WTC11 (cell line): Measurements from ENCODE around the gene MEGF9. TPM values are rescaled to one million over a fixed set of nuclear protein-coding genes. Genes with fewer than 3 reads are reported as not detected.

Source experiments
- ATAC-seq: fragments of 200-7000 bp; cut with Tn5 transposase; 2 replicates; pipeline ENCODE4 v1.10.0; 2021; ENCODE audit warnings: mild to moderate bottlenecking, moderate library complexity
- CTCF ChIA-PET: fragments of 300-600 bp; sonication (Branson Sonifier 250); formaldehyde crosslinking; loops from one replicate; lab custom pipeline; 2021; ENCODE audit warnings: antibody characterized with exemption; lab: Charles Lee
- POLR2A ChIA-PET: fragments of 350-600 bp; sonication (Branson Sonifier 250); formaldehyde crosslinking; loops from one replicate; lab custom pipeline; 2021; ENCODE audit warnings: antibody characterized with exemption; lab: Charles Lee
- DNase-seq: peaks from one replicate; pipeline ENCODE4 v3.0.0; 2021; ENCODE audit warnings: low spot score
- H3K27ac Mint-ChIP-seq: 2 replicates; pipeline ENCODE4 v1.8.0; 2021; ENCODE audit warnings: mixed read lengths
- H3K27me3 Mint-ChIP-seq: 2 replicates; pipeline ENCODE4 v1.8.0; 2021; ENCODE audit warnings: low read depth, mild to moderate bottlenecking, moderate library complexity, mixed read lengths
- H3K36me3 Mint-ChIP-seq: 2 replicates; pipeline ENCODE4 v1.8.0; 2021; ENCODE audit warnings: mixed read lengths
- H3K4me1 Mint-ChIP-seq: 2 replicates; pipeline ENCODE4 v1.8.0; 2022; ENCODE audit warnings: mixed read lengths
- H3K4me3 Mint-ChIP-seq: 2 replicates; pipeline ENCODE4 v1.8.0; 2021; ENCODE audit warnings: mild to moderate bottlenecking, moderate library complexity, mixed read lengths
- H3K9me3 Mint-ChIP-seq: 2 replicates; pipeline ENCODE4 v1.8.0; 2021; ENCODE audit warnings: mixed read lengths
- JAZF1 ChIP-seq: fragments of 250-450 bp; sonication (Bioruptor Pico); IDR thresholded peaks from 2 replicates; pipeline ENCODE4 v1.9.0; 2021; ENCODE audit warnings: moderate library complexity, mild to moderate bottlenecking, inconsistent platforms
- KAT7 ChIP-seq: sonication (generic); formaldehyde crosslinking; IDR thresholded peaks from 2 replicates; pipeline ENCODE4 v1.8.1; 2023; ENCODE audit warnings: missing genetic modification reagents, mild to moderate bottlenecking, borderline replicate concordance
- NFATC4 ChIP-seq: fragments of 250-450 bp; sonication (Bioruptor Pico); IDR thresholded peaks from 2 replicates; pipeline ENCODE4 v1.9.0; 2021; ENCODE audit warnings: mild to moderate bottlenecking
- OVOL2 ChIP-seq: fragments of 250-450 bp; sonication (Bioruptor Pico); IDR thresholded peaks from 2 replicates; pipeline ENCODE4 v1.9.0; 2021; ENCODE audit warnings: mild to moderate bottlenecking, borderline replicate concordance
- PRRX2 ChIP-seq: fragments of 250-450 bp; sonication (Bioruptor Pico); IDR thresholded peaks from 2 replicates; pipeline ENCODE4 v1.8.0; 2021; ENCODE audit warnings: mild to moderate bottlenecking
- SMAD3 ChIP-seq: sonication (generic); formaldehyde crosslinking; IDR thresholded peaks from 2 replicates; pipeline ENCODE4 v1.8.0; 2022; ENCODE audit warnings: missing genetic modification reagents, mild to moderate bottlenecking, borderline replicate concordance
- SMAD4 ChIP-seq: sonication (generic); formaldehyde crosslinking; IDR thresholded peaks from 2 replicates; pipeline ENCODE4 v1.8.0; 2022; ENCODE audit warnings: mild to moderate bottlenecking, missing genetic modification reagents
- TEAD4 ChIP-seq: sonication (generic); formaldehyde crosslinking; IDR thresholded peaks from 2 replicates; pipeline ENCODE4 v1.8.0; 2022; ENCODE audit warnings: mild to moderate bottlenecking, missing genetic modification reagents
- ZNF671 ChIP-seq: fragments of 250-450 bp; sonication (Bioruptor Pico); IDR thresholded peaks from 2 replicates; pipeline ENCODE4 v1.8.0; 2021; ENCODE audit warnings: mild to moderate bottlenecking
- total RNA-seq: library from RNA; stranded (reverse); gene quantifications from 3 replicates; pipeline ENCODE4 v1.2.3, GENCODE V29; 2021
- TF ChIP-seq, protein P1 (sequence below): sonication (generic); formaldehyde crosslinking; IDR thresholded peaks from 2 replicates; pipeline ENCODE4 v1.8.1; 2023; ENCODE audit warnings: mild to moderate bottlenecking, missing genetic modification reagents, borderline replicate concordance
- TF ChIP-seq, protein P2 (sequence below): fragments of 250-450 bp; sonication (Bioruptor Pico); IDR thresholded peaks from 2 replicates; pipeline ENCODE4 v1.9.0; 2021; ENCODE audit warnings: mild to moderate bottlenecking, borderline replicate concordance
- TF ChIP-seq, protein P3 (sequence below): fragments of 250-450 bp; sonication (Bioruptor Pico); IDR thresholded peaks from 2 replicates; pipeline ENCODE4 v1.9.0; 2021; ENCODE audit warnings: mild to moderate bottlenecking
- TF ChIP-seq, protein P4 (sequence below): sonication (generic); formaldehyde crosslinking; IDR thresholded peaks from 2 replicates; pipeline ENCODE4 v1.8.0; 2022; ENCODE audit warnings: mild to moderate bottlenecking, missing genetic modification reagents
- TF ChIP-seq, protein P5 (sequence below): sonication (generic); formaldehyde crosslinking; IDR thresholded peaks from 2 replicates; pipeline ENCODE4 v1.8.1; 2022; ENCODE audit warnings: low read depth, mild to moderate bottlenecking, moderate library complexity, missing genetic modification reagents, borderline replicate concordance

MEGF9 gene
- total RNA-seq, 1 experiment from 2014 or later: 0.92 TPM

DNA sequence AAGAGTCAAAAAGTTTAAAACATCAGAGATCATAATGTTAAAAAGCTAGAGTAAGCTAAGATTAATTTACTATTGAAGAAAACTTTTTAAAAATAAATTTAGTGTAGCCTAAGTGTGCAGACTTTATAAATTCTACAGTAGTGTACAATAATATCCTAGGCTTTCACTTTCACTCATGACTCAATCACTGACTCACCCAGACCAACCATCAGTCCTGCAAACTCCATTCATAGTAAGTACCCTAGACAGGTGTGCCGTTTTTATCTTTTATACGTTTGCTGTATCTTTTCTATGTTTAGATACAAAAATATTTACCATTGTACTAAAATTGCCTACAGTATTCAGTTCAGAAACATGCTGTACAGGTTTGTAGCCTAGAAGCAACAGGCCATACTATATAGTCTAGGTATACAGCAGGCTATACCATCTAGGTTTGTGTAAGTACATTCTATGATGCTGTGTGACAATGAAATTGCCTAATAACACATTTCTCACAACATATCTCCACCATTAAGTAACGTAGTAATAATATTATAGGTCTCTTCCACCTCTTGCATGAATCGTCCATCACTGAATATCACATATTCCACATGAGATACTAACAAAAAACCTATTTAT lies 59.2 kb downstream of the MEGF9 start (continued):
- TF ChIP-seq, protein P1, sequence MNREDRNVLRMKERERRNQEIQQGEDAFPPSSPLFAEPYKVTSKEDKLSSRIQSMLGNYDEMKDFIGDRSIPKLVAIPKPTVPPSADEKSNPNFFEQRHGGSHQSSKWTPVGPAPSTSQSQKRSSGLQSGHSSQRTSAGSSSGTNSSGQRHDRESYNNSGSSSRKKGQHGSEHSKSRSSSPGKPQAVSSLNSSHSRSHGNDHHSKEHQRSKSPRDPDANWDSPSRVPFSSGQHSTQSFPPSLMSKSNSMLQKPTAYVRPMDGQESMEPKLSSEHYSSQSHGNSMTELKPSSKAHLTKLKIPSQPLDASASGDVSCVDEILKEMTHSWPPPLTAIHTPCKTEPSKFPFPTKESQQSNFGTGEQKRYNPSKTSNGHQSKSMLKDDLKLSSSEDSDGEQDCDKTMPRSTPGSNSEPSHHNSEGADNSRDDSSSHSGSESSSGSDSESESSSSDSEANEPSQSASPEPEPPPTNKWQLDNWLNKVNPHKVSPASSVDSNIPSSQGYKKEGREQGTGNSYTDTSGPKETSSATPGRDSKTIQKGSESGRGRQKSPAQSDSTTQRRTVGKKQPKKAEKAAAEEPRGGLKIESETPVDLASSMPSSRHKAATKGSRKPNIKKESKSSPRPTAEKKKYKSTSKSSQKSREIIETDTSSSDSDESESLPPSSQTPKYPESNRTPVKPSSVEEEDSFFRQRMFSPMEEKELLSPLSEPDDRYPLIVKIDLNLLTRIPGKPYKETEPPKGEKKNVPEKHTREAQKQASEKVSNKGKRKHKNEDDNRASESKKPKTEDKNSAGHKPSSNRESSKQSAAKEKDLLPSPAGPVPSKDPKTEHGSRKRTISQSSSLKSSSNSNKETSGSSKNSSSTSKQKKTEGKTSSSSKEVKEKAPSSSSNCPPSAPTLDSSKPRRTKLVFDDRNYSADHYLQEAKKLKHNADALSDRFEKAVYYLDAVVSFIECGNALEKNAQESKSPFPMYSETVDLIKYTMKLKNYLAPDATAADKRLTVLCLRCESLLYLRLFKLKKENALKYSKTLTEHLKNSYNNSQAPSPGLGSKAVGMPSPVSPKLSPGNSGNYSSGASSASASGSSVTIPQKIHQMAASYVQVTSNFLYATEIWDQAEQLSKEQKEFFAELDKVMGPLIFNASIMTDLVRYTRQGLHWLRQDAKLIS (CRISPR knock-in tag): no peak
- TF ChIP-seq ZNF671: no peak
- TF ChIP-seq TEAD4 (CRISPR knock-in tag): no peak
- no peak for TF ChIP-seq KAT7 (CRISPR knock-in tag)
- no peak for TF ChIP-seq SMAD4 (CRISPR knock-in tag)
- TF ChIP-seq, protein P2, sequence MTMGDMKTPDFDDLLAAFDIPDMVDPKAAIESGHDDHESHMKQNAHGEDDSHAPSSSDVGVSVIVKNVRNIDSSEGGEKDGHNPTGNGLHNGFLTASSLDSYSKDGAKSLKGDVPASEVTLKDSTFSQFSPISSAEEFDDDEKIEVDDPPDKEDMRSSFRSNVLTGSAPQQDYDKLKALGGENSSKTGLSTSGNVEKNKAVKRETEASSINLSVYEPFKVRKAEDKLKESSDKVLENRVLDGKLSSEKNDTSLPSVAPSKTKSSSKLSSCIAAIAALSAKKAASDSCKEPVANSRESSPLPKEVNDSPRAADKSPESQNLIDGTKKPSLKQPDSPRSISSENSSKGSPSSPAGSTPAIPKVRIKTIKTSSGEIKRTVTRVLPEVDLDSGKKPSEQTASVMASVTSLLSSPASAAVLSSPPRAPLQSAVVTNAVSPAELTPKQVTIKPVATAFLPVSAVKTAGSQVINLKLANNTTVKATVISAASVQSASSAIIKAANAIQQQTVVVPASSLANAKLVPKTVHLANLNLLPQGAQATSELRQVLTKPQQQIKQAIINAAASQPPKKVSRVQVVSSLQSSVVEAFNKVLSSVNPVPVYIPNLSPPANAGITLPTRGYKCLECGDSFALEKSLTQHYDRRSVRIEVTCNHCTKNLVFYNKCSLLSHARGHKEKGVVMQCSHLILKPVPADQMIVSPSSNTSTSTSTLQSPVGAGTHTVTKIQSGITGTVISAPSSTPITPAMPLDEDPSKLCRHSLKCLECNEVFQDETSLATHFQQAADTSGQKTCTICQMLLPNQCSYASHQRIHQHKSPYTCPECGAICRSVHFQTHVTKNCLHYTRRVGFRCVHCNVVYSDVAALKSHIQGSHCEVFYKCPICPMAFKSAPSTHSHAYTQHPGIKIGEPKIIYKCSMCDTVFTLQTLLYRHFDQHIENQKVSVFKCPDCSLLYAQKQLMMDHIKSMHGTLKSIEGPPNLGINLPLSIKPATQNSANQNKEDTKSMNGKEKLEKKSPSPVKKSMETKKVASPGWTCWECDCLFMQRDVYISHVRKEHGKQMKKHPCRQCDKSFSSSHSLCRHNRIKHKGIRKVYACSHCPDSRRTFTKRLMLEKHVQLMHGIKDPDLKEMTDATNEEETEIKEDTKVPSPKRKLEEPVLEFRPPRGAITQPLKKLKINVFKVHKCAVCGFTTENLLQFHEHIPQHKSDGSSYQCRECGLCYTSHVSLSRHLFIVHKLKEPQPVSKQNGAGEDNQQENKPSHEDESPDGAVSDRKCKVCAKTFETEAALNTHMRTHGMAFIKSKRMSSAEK: no peak

DNA sequence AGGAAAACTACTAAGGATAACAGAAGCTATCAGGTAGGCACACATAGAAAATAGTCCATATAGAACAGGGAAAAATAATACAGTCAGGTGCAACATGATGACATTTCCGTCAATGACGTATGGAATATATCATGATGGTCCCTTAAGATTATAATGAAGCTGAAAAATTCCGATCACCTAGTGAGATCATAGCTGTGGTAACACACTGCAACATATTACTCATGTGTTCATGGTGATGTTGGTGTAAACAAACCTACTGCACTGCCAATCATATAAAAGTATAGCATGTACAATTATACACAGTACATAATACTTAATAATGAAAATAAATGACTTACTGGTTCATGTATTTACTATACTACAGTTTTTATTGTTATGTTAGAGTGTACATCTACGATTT lies 60.0 kb downstream of the MEGF9 start:
- DNase-seq: no peak
- Mint-ChIP-seq H3K27ac (no peak overlapping the region), H3K4me3 (no peak overlapping the region), H3K9me3 (no peaks in the 10 kb centered on the region), H3K4me1 (no peaks in the 10 kb centered on the region), H3K27me3 (peaks cover 2% of the 10 kb centered on the region), H3K36me3 (no peaks in the 10 kb centered on the region)
- ChIA-PET POLR2A (interaction anchor here (0.7 kb wide), 1 partner anchor 1436 kb away, joined by 3 read pairs; no protein-coding TSS in a partner anchor), CTCF (no interaction called here)
- ATAC-seq: no peak
- TF ChIP-seq, protein P2: no peak
- no peak for TF ChIP-seq SMAD4 (CRISPR knock-in tag)

DNA sequence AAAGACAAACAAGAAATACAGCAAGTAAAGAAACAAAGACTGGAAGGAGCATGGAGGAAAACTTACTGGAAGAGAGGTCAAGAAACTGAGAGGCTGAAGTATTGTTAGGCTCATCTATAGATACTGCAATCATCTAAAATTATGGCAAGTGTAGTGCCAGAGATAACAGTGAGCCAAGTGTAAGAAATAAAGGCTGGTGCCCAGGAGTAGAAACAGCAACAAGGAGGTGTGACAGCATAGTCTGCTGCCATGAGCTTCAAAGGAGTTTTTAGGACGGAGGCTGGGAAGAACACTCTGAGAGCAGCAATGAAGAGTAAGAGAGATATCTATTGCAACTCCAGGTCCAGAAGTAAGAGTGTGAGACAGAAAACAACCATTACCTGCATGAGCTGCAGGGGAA lies 60.5 kb downstream of the MEGF9 start:
- ChIA-PET CTCF (no interaction called here), POLR2A (interaction anchor here (0.7 kb wide), 1 partner anchor 1436 kb away, joined by 3 read pairs; no protein-coding TSS in a partner anchor)
- H3K9me3 Mint-ChIP-seq: no peaks in the 10 kb centered on the region
- H3K4me3 Mint-ChIP-seq: no peak overlapping the region
- H3K27ac Mint-ChIP-seq: no peak overlapping the region
- no peak for DNase-seq
- no peak for ATAC-seq
- H3K27me3 Mint-ChIP-seq: no peaks in the 10 kb centered on the region; the same call in 1 of the 2 replicates
- TF ChIP-seq, protein P3, sequence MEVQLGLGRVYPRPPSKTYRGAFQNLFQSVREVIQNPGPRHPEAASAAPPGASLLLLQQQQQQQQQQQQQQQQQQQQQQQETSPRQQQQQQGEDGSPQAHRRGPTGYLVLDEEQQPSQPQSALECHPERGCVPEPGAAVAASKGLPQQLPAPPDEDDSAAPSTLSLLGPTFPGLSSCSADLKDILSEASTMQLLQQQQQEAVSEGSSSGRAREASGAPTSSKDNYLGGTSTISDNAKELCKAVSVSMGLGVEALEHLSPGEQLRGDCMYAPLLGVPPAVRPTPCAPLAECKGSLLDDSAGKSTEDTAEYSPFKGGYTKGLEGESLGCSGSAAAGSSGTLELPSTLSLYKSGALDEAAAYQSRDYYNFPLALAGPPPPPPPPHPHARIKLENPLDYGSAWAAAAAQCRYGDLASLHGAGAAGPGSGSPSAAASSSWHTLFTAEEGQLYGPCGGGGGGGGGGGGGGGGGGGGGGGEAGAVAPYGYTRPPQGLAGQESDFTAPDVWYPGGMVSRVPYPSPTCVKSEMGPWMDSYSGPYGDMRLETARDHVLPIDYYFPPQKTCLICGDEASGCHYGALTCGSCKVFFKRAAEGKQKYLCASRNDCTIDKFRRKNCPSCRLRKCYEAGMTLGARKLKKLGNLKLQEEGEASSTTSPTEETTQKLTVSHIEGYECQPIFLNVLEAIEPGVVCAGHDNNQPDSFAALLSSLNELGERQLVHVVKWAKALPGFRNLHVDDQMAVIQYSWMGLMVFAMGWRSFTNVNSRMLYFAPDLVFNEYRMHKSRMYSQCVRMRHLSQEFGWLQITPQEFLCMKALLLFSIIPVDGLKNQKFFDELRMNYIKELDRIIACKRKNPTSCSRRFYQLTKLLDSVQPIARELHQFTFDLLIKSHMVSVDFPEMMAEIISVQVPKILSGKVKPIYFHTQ (CRISPR knock-in tag): no peak
- TF ChIP-seq SMAD3 (no peak), OVOL2 (CRISPR knock-in tag) (no peak), PRRX2 (no peak), NFATC4 (CRISPR knock-in tag) (no peak), JAZF1 (CRISPR knock-in tag) (no peak)
- TF ChIP-seq, protein P4, sequence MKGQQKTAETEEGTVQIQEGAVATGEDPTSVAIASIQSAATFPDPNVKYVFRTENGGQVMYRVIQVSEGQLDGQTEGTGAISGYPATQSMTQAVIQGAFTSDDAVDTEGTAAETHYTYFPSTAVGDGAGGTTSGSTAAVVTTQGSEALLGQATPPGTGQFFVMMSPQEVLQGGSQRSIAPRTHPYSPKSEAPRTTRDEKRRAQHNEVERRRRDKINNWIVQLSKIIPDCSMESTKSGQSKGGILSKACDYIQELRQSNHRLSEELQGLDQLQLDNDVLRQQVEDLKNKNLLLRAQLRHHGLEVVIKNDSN (CRISPR knock-in tag): no peak
- TF ChIP-seq, protein P5, sequence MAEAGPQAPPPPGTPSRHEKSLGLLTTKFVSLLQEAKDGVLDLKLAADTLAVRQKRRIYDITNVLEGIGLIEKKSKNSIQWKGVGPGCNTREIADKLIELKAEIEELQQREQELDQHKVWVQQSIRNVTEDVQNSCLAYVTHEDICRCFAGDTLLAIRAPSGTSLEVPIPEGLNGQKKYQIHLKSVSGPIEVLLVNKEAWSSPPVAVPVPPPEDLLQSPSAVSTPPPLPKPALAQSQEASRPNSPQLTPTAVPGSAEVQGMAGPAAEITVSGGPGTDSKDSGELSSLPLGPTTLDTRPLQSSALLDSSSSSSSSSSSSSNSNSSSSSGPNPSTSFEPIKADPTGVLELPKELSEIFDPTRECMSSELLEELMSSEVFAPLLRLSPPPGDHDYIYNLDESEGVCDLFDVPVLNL: no peak
- H3K36me3 Mint-ChIP-seq: no peaks in the 10 kb centered on the region
- no peaks in the 10 kb centered on the region for H3K4me1 Mint-ChIP-seq
